ENCODE measurements around the gene MYL7. TPM values are rescaled to one million over a fixed set of nuclear protein-coding genes. Genes with fewer than 3 reads are reported as not detected.
A peak's percentile ranks its signal among the peaks of the same experiment; 100 is the strongest.

Gene MYL7
- total and polyA plus RNA-seq, 2 donors (not counting 1 experiment from before 2014, with no cell fraction given), result not detected

GRCh38 chr7:44167920-44168319, 26.8 kb upstream of the MYL7 start:
- DNase-seq (ENCODE audit: low read depth in 2 of 2), result no peak
- no peak for TF ChIP-seq EZH2 (IDR thresholded peaks at IDR 0.05; ENCODE audit: low read length, missing control alignments)
- TF ChIP-seq, protein P1, sequence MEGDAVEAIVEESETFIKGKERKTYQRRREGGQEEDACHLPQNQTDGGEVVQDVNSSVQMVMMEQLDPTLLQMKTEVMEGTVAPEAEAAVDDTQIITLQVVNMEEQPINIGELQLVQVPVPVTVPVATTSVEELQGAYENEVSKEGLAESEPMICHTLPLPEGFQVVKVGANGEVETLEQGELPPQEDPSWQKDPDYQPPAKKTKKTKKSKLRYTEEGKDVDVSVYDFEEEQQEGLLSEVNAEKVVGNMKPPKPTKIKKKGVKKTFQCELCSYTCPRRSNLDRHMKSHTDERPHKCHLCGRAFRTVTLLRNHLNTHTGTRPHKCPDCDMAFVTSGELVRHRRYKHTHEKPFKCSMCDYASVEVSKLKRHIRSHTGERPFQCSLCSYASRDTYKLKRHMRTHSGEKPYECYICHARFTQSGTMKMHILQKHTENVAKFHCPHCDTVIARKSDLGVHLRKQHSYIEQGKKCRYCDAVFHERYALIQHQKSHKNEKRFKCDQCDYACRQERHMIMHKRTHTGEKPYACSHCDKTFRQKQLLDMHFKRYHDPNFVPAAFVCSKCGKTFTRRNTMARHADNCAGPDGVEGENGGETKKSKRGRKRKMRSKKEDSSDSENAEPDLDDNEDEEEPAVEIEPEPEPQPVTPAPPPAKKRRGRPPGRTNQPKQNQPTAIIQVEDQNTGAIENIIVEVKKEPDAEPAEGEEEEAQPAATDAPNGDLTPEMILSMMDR (conservative IDR thresholded peaks at IDR 0.05 in 1 of 2, IDR thresholded peaks at IDR 0.05 in 1 of 2; ENCODE audit: low read depth in 1 of 2, low read length in 2 of 2), result no peak
- Histone ChIP-seq H3K9me3 (ENCODE audit: control insufficient read depth, insufficient read depth, low read depth, low read length) (no peaks in the 10 kb centered on the region), H3K27ac (ENCODE audit: insufficient read depth, low read length) (no peak overlapping the region), H3K4me3 (replicated peaks in 1 of 4; ENCODE audit: control extremely low read depth in 1 of 4, insufficient read depth in 1 of 4, low read depth in 3 of 4, low read length in 4 of 4) (no peak overlapping the region), H3K9ac (ENCODE audit: insufficient read depth, low read length) (no peak overlapping the region), H2AFZ (ENCODE audit: low read length) (no peak overlapping the region), H3K36me3 (ENCODE audit: control insufficient read depth, insufficient read depth, low read length) (no peaks in the 10 kb centered on the region), H3K4me2 (ENCODE audit: extremely low read depth, insufficient read depth, low read length) (no peak overlapping the region), H3K4me1 (ENCODE audit: control insufficient read depth, extremely low read depth, insufficient read depth, low read length) (peaks cover 3% of the 10 kb centered on the region), H3K27me3 (ENCODE audit: control insufficient read depth, insufficient read depth, low read length) (peaks cover 5% of the 10 kb centered on the region), H4K20me1 (ENCODE audit: control insufficient read depth, extremely low read depth, insufficient read depth, low read length) (no peaks in the 10 kb centered on the region), H3K79me2 (ENCODE audit: control insufficient read depth, insufficient read depth, low read length) (no peaks in the 10 kb centered on the region)

DNA sequence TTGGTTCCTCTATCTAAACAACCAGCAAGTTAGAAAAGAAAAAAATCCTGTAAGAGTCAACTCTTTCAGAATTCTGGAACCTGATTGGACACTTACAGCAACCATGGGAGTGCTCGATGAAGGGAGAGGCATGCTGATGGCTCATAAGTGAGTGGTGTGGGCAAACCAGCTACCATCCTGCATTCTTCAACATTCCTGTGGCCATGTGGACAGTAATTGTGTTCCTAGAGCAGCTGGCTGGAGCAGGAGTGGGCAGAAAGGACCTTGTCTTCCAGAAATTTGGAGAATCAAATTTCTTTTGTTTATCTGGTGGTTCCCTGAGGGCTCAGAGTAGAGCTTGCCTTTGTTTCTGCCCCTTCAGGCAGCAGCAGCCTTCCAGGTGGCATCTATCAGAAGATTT, 22.5 kb upstream of the MYL7 start:
- Histone ChIP-seq H4K20me1 (ENCODE audit: control insufficient read depth, extremely low read depth, insufficient read depth, low read length) (no peaks in the 10 kb centered on the region), H3K4me3 (replicated peaks in 1 of 4; ENCODE audit: control extremely low read depth in 1 of 4, insufficient read depth in 1 of 4, low read depth in 3 of 4, low read length in 4 of 4) (no peak overlapping the region), H3K4me1 (ENCODE audit: control insufficient read depth, extremely low read depth, insufficient read depth, low read length) (peaks cover 3% of the 10 kb centered on the region), H3K27me3 (ENCODE audit: control insufficient read depth, insufficient read depth, low read length) (peaks cover 5% of the 10 kb centered on the region), H2AFZ (ENCODE audit: low read length) (no peak overlapping the region), H3K9me3 (ENCODE audit: control insufficient read depth, insufficient read depth, low read depth, low read length) (no peaks in the 10 kb centered on the region), H3K36me3 (ENCODE audit: control insufficient read depth, insufficient read depth, low read length) (no peaks in the 10 kb centered on the region), H3K79me2 (ENCODE audit: control insufficient read depth, insufficient read depth, low read length) (no peaks in the 10 kb centered on the region), H3K27ac (ENCODE audit: insufficient read depth, low read length) (no peak overlapping the region), H3K4me2 (ENCODE audit: extremely low read depth, insufficient read depth, low read length) (peak overlapping the region; percentile 19), H3K9ac (ENCODE audit: insufficient read depth, low read length) (no peak overlapping the region)
- TF ChIP-seq EZH2 (IDR thresholded peaks at IDR 0.05; ENCODE audit: low read length, missing control alignments), result no peak
- TF ChIP-seq, protein P1 (conservative IDR thresholded peaks at IDR 0.05 in 1 of 2, IDR thresholded peaks at IDR 0.05 in 1 of 2; ENCODE audit: low read depth in 1 of 2, low read length in 2 of 2), result no peak
- DNase-seq (ENCODE audit: low read depth in 2 of 2), result peak; percentile 72 to 96

GRCh38 chr7:44162785-44163395, 21.8 kb upstream of the MYL7 start:
- Histone ChIP-seq H3K9ac (ENCODE audit: insufficient read depth, low read length) (no peak overlapping the region), H3K79me2 (ENCODE audit: control insufficient read depth, insufficient read depth, low read length) (no peaks in the 10 kb centered on the region), H3K4me3 (replicated peaks in 1 of 4; ENCODE audit: control extremely low read depth in 1 of 4, insufficient read depth in 1 of 4, low read depth in 3 of 4, low read length in 4 of 4) (no peak overlapping the region), H2AFZ (ENCODE audit: low read length) (no peak overlapping the region), H3K4me1 (ENCODE audit: control insufficient read depth, extremely low read depth, insufficient read depth, low read length) (peaks cover 3% of the 10 kb centered on the region), H3K27ac (ENCODE audit: insufficient read depth, low read length) (no peak overlapping the region), H3K9me3 (ENCODE audit: control insufficient read depth, insufficient read depth, low read depth, low read length) (no peaks in the 10 kb centered on the region), H3K27me3 (ENCODE audit: control insufficient read depth, insufficient read depth, low read length) (peaks cover 5% of the 10 kb centered on the region), H4K20me1 (ENCODE audit: control insufficient read depth, extremely low read depth, insufficient read depth, low read length) (no peaks in the 10 kb centered on the region), H3K36me3 (ENCODE audit: control insufficient read depth, insufficient read depth, low read length) (no peaks in the 10 kb centered on the region), H3K4me2 (ENCODE audit: extremely low read depth, insufficient read depth, low read length) (no peak overlapping the region)
- no peak for DNase-seq (ENCODE audit: low read depth in 2 of 2)
- no peak for TF ChIP-seq EZH2 (IDR thresholded peaks at IDR 0.05; ENCODE audit: low read length, missing control alignments)
- TF ChIP-seq, protein P1 (conservative IDR thresholded peaks at IDR 0.05 in 1 of 2, IDR thresholded peaks at IDR 0.05 in 1 of 2; ENCODE audit: low read depth in 1 of 2, low read length in 2 of 2), result no peak

All from fibroblast of lung (primary cell).